Inflammatory macrophage treated with lipopolysaccharide for 1 hour (primary cell): Measurements from ENCODE around the gene CNOT3.

Experiments
- DNase-seq, 2 donors: peaks; one replicate each; pipeline ENCODE4 v3.0.0-alpha.2; 2020 to 2022

Gene CNOT3

DNA sequence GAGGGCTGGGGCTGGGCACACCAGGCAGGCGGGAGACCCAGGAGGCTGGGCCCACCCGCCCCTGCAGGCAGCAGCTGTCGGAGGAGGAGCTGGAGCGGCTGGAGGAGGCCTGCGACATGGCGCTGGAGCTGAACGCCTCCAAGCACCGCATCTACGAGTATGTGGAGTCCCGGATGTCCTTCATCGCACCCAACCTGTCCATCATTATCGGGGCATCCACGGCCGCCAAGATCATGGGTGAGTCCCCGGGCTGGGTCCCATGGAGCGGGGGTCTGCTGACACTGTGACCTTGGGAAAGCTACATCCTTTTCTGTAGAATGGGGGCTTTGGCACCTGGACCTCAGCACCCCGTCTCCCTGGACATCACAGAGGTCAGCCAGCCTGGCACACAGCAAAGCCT lies 13.9 kb upstream of the CNOT3 start:
- no peak for DNase-seq

DNA sequence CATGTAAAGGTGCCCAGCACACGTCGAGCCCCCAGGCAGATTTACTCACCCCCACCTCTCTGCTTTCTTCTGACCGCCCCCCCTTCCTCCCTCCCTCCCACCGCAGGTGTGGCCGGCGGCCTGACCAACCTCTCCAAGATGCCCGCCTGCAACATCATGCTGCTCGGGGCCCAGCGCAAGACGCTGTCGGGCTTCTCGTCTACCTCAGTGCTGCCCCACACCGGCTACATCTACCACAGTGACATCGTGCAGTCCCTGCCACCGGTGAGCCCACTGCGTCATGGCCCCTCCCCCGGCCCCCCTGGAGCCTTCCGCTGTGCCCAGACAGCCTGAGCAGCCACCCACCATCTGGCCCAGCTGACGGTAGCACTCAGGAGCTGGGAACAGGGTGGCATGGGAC lies 13.2 kb upstream of the CNOT3 start:
- no peak for DNase-seq

GRCh38 chr19:54125713-54126112 lies 11.8 kb upstream of the CNOT3 start:
- no peak for DNase-seq

DNA sequence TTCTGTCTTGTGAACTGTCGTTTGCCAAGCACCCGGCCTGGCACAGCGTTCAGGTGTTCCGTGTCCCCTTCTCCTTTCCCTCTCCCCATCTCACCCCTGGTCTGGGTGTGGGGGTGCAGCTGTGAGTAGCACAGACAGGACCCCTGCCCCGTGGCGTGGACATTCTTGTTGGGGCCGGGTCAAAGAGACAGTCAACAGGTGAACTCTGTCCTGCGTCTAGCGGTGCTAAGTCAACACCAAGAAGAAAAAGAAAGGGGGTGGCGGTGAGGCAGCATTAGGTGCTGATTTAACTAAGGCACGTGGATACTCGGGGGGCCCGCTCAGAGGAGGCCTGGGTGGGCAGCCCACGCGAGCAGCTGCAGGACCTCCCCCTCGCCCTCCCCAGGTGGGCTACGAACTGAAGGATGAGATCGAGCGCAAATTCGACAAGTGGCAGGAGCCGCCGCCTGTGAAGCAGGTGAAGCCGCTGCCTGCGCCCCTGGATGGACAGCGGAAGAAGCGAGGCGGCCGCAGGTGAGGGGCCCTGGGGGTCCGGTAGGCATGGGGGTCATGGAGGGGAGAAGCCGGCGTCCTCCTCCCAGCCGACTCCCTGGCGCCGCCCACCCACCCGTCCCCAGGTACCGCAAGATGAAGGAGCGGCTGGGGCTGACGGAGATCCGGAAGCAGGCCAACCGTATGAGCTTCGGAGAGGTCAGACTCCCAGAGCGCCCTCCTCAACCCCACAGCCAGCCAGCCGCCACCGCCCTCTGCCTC lies 9.7 kb upstream of the CNOT3 start:
- DNase-seq, result no peak

DNA sequence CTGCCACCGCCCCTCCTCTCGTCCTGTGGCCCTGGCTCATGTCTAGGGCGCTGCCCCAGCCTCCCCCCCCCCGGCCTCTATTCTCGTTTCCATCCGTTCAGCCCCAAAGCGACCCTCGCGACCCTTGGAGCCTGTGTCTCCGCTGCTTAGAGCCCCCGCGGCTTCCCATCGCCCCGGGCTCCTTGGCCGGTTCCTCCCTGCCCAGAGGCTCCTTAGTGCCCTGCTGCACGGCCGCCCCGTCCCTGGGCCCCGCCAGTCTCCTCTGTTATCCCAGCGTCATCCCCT lies 9.2 kb upstream of the CNOT3 start:
- DNase-seq, result no peak

DNA sequence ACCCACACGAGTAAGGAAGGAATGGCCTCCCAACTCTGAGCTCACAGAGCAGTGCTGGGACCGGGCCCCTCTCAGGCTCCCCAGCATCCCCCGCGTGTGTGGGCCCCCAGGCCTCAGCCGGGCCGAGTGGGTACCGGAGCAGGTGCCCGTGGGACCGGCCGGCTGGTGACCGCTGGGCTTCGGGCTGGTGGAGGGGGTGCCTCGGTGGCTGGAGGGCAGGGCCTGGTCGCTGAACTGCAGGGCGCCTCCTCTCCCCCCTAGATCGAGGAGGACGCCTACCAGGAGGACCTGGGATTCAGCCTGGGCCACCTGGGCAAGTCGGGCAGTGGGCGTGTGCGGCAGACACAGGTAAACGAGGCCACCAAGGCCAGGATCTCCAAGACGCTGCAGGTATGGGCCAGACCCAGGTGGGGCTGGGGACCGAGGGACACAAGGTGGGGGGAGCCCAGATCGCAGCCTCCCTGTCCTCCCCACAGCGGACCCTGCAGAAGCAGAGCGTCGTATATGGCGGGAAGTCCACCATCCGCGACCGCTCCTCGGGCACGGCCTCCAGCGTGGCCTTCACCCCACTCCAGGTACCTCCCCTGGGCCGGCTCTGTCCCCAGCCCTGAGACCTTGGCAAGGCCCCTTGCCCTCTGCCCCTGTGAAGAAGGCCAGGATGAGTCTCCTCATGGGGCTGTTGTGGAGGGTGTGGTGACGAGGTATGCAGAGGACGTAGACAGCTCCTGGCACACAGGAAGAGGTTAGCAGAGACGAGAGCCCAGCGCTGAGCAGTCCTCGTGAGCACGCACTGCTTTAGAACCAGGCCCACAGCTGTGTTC lies 8.6 kb upstream of the CNOT3 start:
- DNase-seq, result no peak

DNA sequence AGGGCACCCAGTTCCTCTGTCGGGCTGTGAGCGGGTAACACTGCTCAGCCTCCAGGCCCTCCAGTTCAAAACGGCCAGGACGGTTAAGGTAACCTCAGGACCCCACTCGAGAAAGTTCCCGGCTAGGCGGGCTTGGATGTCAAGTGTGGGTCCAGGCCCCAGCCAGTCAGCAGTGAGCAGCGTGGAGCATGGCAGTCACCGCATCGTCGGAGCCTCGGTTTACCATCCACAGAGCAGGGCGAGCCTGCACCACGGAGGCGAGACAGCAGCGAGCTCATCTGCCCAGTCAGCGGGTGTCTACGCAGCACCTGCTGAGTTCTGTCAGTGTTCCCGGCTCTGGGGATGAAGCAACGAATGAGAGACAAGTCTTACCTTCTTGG lies 8.0 kb upstream of the CNOT3 start:
- no peak for DNase-seq

DNA sequence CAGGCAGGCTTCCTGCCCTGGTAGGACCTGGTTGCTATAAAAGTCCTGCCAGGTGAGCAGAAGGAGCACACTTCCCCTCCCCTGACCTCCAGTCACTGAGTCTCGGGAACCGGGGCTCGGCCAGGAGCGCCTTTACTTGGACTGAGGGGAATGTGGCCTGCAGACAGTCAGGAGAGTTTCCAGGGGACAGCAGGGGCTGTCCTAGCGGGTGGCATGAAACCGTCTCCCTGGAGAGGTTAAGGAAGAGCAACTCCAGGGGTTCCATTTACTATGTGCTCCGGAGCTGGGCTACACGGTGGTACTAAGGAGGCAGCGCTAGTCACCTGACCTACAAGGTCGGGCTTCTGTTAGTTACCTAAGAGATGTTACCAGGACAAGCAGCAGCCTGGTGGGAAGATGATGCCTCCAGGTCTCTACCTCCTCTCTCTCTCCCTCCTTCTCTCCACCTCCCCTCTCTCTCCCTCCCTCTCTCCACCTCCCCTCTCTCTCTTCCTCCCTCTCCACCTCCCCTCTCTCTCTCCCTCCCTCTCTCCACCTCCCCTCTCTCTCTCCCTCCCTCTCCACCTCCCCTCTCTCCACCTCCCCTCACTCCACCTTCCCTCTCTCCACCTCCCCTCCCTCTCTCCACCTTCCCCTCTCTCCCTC lies 4.1 kb upstream of the CNOT3 start:
- peak in 1 of 2 donors; percentile 40 for DNase-seq

DNA sequence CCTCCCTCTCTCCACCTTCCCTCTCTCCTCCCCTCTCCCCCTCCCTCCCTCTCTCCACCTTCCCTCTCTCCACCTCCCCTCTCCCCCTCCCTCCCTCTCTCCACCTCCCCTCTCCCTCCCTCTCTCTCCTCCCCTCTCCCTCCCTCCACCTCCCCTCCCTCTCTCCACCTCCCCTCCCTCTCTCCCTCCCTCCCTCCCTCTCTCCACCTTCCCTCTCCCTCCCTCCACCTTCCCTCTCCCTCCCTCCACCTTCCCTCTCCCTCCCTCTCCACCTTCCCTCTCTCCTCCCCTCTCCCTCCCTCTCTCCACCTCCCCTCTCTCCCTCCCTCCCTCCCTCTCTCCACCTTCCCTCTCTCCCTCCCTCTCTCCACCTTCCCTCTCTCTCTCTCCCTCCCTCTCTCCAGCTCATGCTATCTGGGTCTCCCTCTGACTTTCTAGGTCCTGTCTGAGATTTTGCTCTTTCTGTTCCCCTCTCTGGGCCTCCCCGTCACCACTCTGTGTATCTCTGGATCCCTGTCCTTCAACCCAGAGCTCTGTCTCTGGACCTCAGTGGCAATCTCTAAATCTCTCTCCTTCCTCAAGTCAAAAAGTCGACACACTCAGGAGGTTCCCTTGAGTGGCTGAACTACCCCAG lies 3.5 kb upstream of the CNOT3 start:
- DNase-seq, result no peak

DNA sequence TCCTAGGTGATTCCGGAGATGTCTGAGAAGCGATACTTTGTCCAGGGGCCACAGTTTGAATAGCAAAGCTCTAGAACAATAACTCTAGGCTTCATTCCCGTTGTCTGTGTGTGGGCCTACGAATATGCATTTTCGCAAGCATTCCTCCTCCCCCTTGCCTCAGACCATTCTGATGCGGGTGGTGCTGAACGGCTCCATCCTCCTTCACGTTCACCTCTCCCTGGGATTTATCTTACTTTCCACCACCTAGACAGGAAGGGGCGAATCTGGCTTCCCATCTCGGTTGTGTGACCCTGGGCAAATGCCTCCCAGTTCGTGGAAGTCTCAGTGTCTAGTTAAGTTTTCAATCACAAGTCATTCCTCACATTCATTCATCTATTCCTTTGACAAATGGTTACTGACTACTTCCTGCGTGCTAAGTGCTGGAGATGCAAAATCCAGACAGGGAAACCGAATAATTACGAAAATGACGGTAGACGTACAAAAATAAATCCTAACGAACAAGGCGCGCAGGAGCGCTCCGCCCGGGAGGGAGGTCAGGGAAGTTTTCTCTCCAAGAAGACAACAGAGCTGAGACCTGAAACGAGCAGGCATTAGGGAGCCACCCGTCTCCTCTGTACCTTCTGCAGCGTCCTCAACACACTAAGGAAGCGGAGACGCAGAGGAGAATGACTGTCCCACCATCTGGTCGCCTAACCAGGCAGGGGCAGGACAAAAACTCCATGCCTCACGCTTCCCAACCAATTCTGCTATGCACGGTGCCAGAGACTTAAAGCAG lies 1.3 kb upstream of the CNOT3 start:
- no peak for DNase-seq

DNA sequence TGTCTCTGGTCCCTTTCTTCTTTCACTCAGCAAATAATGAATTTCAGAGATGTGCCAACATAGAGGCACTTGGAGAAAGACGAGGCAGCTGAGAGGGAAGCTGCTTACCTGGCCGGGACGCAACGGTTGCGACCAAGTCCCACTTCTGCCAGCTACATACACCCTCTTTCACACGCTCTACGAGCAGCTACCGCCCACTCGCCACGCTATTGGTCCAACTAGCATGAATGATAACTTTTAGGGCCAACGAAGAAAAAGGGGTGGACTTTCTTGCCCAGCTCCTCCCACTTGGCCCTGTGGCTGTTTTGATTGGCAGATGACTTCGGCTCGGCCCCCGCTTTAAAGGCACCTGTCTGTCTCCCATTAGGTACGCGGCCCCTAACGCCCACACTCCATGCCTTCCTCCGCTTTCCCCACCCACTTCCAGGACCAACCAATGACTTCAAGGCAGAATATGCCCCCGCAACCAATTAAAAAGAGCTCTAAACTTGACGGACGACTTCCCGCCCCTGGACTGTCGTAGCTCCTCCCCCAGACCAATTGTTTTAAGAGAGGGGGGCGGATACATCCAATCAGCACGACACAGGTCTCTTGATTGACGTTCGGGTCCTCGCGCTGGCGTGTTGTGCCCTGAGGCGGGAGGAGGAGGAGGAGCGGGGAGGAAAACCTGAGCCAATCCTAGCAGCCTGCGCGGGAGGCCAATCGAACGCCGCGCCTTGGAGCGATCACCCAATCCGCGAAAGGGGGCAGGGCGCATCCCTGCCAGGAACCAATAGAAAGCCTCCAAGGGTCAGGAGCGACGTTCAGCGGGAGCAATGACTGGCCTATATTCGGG lies 481 bp upstream of the CNOT3 start:
- peak; percentile 99 to 100 for DNase-seq

GRCh38 chr19:54138489-54139256 lies 1.1 kb downstream of the CNOT3 start:
- no peak for DNase-seq

- peak; percentile 9 to 31 for DNase-seq
These were observed 3.8 kb downstream of the CNOT3 start for GRCh38 chr19:54141356-54141755.

DNA sequence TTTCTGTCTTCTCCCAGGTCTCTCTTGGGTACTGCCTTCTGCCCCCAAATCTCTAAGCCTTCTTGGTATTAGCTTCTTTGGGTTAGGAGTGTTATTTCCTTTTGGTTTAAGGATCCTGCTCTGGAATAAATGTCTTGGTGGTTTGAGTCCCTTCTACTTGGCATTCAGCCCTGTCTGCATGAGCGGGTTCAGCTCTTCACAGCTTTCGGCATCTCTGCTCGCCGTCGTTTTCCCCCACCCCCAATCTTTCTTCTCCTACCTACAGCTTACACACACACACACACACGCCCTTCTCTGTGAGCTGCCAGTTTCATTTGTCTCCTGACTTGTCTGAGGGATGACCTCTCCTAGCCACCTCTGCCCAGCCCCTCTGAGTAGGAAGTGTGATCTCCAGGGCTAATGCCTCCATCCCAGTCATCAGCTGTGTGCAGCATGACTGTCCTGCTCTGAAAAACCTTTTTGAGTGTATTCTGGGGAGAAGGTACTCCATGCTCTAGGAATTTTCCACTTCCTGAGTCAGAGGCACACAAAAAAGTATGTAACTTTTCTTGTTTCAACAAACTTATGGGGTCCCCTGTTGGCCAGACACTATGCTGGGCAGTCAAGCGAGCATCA lies 4.7 kb downstream of the CNOT3 start:
- no peak for DNase-seq

DNA sequence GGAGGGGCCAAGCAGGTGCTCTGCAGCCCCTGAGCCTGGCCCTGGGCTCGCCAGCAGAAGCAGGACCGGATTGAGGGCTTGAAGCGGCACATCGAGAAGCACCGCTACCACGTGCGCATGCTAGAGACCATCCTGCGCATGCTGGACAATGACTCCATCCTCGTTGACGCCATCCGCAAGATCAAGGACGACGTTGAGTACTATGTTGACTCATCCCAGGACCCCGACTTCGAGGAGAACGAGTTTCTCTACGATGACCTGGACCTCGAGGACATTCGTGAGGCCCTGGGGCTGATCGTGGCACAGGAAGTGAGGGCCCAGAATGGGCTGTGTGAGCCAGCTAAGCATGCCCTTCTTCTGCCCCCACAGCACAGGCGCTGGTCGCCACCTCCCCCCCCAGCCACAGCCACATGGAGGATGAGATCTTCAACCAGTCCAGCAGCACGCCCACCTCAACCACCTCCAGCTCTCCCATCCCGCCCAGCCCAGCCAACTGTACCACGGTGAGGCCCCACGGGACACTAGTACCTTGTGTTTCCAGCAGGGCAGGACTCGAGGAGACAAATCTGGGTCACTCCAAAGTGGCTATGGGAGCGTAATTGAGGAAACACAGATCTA lies 8.1 kb downstream of the CNOT3 start:
- no peak for DNase-seq

- DNase-seq, result no peak
These were observed 10.1 kb downstream of the CNOT3 start for GRCh38 chr19:54147676-54148075.

DNA sequence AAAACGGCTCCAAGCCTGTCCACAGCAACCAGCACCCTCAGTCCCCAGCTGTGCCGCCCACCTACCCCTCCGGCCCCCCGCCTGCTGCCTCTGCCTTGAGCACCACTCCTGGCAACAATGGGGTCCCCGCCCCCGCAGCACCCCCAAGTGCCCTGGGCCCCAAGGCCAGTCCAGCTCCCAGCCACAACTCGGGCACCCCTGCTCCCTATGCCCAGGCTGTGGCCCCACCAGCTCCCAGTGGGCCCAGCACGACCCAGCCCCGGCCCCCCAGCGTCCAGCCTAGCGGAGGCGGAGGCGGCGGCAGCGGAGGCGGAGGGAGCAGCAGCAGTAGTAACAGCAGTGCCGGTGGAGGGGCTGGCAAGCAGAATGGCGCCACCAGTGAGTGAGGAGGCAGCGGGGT lies 10.6 kb downstream of the CNOT3 start:
- no peak for DNase-seq

- DNase-seq, result no peak
These were observed 11.7 kb downstream of the CNOT3 start for GRCh38 chr19:54149021-54149812.

GRCh38 chr19:54151362-54152035 lies 13.9 kb downstream of the CNOT3 start:
- DNase-seq, result no peak
